ENCODE results near the gene SRF.

SRF gene

DNA sequence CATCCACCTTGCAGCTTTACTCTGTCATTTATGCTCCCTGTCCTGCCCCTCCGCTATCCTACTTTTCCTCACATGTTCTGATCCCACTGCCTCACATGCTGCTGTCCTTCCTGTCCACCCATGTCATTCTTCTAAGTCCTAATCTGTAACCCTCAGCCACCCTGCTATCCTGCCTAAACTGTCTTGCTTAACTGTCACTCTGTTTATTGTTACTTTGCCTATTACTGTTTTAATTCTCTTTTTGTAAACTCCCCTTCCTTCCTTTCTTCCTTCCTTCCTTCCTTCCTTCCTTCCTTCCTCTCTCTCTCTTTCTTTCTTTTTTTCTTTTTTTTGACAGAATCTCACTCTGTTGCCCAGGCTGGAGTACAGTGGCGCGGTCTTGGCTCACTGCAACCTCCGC, 12.4 kb downstream of the SRF start:
- DNase-seq (ENCODE audit: low read depth), result no peak

DNA sequence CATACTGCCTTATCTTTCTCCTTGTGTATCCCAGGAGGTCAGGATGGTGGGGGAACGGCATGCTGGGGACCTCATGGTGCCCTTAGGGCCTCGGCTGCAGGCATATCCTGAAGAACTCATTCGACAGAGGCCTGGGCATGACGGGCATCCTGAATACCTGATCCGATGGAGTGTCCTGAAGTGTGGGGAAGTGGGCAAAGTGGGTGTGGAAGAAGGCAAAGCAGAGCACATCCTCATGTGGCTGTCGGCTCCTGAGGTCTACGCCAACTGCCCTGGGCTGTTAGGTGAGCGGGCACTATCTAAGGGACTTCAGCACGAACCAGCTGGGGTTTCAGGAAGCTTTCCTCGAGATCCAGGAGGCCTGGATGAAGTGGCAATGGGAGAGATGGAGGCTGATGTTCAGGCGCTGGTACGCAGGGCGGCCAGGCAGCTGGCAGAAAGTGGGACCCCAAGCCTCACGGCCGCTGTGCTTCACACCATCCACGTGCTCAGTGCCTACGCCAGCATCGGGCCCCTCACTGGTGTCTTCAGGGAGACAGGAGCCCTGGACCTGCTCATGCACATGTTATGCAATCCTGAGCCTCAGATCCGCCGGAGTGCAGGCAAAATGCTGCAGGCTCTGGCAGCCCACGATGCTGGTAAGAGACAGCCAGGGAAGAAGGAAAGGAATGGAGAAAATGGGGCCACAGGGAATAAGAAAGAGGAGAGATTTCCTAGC, 13.4 kb downstream of the SRF start:
- DNase-seq (ENCODE audit: low read depth), result no peak

DNA sequence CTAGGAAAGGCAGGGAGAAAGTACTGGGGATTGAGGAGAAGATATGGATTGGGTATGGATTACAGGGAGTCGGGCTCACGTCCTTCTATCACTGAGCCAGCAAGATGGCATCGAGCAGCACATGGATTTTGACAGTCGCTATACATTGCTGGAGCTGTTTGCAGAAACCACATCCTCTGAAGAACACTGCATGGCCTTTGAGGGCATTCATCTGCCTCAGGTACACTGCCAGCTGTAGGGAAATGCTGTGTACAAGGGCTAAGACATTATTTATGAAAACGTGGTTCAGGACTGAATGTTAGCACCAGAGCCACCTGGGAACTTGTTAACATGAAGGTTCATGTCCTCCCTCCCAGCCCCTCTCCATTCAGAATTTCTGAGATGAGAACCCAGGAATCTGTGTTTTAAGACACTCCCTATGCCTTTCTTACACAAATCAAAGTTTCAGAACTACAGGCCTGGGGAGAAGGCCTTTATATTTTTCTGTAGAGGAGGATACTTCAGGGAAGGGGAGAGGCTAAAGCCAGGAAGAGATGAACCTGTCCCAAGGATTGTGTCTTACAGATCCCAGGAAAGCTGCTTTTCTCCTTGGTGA, 14.4 kb downstream of the SRF start:
- DNase-seq (ENCODE audit: low read depth), result no peak

DNA sequence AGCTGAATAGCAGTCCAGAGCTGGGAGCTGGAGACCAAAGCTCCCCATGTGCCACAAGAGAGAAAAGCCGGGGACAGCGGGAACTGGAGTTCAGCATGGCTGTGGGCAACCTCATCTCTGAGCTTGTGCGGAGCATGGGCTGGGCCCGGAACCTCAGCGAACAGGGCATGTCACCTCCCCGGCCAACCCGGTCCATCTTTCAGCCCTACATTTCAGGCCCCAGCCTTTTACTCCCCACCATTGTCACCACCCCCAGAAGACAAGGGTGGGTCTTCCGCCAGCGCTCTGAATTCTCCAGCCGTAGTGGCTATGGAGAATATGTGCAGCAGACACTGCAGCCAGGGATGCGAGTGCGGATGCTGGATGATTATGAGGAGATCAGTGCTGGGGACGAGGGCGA, 14.9 kb downstream of the SRF start:
- DNase-seq (ENCODE audit: low read depth), result no peak

DNA sequence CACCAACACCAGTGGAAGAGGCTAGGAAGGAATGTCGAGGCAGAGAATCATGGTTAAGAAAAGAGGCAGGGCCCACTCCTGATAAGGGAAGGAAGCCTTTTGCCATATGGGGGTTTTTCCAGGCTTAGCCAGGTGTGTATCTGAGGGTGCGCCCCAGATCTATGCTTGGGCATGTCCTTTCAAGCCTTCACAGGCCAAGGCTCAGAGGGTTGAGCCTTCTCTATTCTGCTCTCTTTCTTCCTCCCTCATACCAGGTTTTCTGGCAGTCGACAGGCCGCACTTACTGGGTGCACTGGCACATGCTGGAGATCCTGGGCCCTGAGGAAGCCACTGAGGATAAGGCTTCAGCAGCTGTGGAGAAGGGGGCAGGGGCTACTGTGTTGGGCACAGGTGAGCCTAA, 15.6 kb downstream of the SRF start:
- no peak for DNase-seq (ENCODE audit: low read depth)

DNA sequence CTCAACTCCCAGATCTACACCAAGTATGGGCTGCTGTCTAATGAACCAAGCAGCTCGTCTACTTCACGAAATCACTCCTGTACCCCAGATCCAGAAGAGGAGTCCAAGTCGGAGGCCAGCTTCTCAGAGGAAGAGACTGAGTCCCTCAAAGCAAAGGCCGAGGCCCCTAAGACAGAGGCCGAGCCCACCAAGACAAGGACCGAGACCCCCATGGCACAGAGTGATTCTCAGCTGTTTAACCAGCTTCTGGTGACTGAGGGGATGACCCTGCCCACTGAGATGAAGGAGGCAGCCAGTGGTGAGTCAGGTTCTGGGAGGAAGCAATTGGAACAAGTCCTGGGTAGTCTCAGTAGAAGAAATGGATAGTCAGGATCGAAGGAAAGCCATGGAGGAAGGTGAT, 16.8 kb downstream of the SRF start:
- no peak for DNase-seq (ENCODE audit: low read depth)

DNA sequence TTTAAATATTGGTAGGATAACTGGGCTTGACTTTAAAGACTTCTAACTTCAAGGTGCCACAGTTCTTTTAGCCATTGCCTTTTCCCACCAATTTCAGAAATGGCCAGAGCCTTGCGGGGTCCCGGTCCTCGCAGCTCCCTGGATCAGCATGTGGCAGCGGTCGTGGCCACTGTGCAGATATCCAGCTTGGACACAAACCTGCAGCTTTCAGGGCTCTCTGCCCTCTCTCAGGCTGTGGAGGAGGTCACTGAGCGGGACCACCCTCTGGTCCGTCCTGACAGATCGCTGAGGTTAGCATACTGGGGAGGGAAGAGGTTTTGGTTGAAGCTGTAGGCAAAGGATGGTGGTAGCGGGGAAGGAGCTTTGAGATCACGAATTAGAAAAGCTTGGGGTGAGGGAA, 17.4 kb downstream of the SRF start:
- no peak for DNase-seq (ENCODE audit: low read depth)

DNA sequence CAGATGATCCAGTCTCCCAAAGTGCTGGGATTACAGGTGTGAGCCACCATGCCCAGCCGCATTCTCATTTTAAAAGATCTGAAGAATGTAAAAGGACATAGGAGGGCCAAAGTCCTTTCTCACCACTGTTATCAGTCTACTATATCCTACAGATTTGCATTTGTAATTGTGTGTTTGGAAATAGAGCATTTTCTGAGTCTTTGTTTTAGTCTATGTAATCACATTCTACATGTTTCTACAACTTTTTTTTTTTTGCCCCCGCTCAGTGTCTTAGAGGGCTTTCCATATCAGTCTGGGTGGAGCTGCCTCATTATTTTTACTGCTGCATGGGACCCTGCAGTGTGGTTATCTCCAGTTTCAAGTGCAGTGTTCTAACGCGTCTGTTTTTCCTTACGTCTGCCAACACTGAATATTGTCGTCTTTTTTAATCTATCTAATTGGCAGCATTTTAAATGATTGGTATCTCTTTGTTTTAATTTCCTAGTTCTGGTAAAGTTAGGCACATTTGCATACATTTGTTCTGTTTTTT, 18.8 kb downstream of the SRF start:
- DNase-seq (ENCODE audit: low read depth), result no peak

DNA sequence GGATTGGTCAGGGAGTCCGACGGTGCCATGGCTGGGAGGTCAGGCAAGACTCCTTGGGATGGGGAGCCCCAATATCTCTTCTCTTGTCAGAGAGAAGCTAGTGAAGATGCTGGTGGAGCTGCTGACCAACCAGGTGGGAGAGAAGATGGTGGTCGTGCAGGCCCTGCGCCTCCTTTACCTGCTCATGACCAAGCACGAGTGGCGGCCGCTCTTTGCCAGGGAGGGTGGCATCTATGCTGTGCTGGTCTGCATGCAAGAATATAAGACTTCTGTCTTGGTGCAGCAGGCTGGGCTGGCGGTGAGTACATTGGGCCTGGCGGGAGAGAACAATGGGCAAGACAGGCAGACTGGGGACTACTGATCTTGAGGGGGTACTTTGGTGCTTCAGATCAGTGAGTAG, 21.8 kb downstream of the SRF start:
- DNase-seq (ENCODE audit: low read depth), result no peak

DNA sequence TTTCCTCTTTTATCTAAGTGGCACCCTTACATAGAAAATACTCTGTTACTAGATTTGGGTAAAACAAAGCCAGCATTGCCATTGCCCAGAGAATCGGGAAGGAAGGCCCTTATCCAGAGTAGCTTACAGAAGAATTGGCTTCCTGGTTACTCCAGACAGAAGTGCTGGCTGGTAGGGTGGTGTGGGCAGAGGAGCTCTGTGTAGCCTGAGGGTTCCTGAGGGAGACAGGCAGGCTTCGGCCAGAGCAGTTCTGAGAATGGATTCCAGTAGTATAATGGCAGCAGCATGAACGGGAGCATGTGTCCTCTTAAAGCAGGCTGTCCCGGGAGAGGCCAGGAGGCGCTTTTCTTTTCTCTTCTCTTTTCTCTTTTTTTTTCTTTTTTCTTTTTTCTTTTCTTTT, 22.9 kb downstream of the SRF start:
- no peak for DNase-seq (ENCODE audit: low read depth)

DNA sequence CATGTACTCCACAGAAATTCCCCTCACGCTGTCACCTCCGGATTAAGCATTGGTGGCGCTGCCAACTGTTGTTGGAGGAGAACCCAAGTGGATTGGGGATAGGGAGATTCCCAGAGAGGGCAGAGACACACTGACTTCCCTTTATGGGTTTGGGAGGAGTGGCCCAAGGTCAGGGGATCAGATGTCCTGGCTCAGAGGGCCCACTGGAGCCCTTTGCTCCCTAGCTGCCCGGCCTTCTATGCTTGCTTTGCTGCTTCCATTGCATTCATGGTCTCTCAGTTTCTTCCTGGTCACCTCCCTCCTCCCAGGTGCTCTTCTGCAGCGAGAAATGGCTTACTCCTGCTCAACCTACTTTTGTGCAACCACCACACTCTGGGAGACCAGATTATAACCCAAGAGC, 25.3 kb downstream of the SRF start:
- DNase-seq (ENCODE audit: low read depth), result no peak

DNA sequence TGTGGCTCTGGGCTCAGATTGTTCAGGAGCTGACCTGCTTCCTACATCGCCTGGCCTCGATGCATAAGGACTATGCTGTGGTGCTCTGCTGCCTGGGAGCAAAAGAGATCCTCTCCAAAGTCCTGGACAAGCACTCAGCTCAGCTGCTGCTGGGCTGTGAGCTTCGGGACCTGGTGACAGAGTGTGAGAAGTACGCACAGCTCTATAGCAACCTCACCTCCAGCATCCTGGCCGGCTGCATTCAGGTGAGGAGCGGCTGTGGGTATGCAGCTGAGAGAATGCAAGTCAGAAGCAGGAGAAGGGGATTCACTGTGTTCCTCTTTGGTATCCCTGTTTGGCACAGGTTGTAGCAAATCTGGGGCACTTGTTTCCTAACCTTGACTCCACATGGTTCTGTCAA, 28.8 kb downstream of the SRF start:
- no peak for DNase-seq (ENCODE audit: low read depth)

DNA sequence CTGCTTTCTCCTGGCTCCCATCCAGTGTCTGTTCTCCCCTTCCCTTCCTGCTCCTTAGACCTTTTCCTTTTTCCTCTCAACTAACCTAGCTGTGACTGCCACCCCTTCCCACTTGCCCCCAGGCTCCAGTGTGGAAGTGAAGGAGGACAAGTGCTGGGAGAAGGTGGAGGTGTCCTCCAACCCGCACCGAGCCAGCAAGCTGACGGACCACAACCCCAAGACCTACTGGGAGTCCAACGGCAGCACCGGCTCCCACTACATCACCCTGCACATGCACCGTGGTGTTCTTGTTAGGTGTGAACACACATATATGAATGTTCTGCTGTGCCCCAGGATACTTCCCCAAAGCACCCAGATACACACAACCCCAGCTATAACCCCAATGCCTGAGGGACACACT, 29.5 kb downstream of the SRF start:
- DNase-seq (ENCODE audit: low read depth), result no peak

DNA sequence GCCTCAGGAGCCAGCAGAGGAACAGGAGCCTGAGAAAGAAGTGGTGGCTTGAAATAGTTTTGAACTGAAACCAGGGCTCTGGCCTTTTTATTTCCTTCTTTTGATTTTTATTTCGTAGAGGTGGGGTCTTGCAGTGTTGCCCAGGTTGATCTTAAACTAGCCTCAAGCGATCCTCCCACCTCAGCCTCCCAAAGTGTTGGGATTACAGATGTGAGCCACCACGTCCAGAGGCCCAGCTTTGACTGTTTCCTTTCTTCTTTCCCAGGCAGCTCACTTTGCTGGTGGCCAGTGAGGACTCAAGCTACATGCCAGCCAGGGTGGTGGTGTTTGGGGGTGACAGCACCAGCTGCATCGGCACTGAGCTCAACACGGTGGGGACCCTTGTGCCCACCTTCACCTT, 31.4 kb downstream of the SRF start:
- DNase-seq (ENCODE audit: low read depth), result no peak

DNA sequence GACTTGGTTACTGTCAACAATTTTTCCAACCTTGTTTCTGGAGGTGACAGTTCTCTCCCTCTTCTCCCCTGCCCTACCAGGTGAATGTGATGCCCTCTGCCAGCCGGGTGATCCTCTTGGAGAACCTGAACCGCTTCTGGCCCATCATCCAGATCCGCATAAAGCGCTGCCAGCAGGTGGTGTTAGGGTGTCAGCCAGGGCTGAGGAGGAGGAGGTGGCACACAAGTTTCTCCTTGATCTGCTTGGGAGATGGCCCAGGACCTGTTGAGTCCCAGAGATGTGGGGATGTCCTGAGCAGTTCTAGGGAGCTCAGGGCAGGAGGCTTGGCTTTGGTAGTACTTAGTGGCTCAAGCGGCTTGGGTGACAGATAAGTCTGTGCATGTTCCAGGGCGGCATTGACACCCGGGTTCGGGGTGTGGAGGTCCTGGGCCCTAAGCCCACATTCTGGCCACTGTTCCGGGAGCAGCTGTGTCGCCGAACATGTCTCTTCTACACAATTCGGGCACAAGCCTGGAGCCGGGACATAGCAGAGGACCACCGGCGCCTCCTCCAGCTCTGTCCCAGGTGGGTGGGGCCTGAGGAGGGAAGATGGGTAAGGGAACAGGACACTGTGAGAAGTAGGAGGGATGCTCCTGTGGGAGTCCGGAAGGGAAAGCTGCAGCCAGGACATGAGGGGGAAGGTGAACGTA, 32.1 kb downstream of the SRF start:
- no peak for DNase-seq (ENCODE audit: low read depth)

DNA sequence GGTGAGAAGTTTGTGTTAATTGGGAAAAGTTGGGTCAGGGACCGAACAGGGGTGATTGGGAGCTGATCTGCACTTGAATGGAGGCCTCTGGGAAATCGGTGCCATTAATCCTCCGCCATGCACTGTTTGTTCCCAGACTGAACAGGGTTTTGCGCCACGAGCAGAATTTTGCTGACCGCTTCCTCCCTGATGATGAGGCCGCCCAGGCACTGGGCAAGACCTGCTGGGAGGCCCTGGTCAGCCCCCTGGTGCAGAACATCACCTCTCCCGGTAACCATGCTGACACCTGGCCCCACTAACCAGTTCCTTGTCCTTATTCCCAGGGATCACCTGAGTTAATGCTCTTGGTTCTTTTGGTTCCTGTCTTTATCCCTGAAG, 32.6 kb downstream of the SRF start:
- DNase-seq (ENCODE audit: low read depth), result no peak

DNA sequence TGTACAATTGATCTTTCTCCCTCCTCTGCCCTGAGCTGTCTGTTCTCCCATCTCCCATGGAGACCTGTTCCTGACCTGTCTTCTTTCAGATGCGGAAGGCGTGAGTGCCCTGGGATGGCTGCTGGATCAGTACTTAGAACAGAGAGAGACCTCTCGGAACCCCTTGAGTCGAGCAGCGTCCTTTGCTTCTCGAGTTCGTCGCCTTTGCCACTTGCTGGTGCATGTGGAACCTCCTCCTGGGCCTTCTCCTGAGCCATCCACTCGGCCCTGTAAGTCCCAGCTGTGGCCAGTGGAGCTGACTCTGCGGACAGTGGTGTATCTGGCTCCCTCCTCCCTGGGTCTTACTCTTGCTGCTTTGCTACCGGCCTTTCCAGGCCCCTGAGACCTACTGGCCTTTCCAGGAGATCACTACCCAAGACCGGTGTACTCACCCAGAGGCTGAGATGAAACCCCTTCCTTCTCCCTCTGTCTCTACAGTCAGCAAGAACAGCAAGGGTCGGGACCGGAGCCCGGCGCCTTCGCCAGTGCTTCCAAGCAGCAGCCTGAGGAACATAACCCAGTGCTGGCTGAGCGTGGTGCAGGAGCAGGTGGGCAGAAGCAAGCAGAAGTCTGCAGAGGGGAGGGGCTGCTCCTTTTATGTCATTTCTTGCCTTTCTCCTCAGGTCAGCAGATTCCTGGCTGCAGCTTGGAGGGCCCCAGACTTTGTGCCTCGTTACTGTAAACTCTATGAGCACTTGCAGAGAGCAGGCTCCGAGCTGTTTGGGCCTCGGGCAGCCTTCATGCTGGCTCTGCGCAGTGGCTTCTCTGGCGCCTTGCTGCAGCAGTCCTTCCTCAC, 33.4 kb downstream of the SRF start:
- no peak for DNase-seq (ENCODE audit: low read depth)

DNA sequence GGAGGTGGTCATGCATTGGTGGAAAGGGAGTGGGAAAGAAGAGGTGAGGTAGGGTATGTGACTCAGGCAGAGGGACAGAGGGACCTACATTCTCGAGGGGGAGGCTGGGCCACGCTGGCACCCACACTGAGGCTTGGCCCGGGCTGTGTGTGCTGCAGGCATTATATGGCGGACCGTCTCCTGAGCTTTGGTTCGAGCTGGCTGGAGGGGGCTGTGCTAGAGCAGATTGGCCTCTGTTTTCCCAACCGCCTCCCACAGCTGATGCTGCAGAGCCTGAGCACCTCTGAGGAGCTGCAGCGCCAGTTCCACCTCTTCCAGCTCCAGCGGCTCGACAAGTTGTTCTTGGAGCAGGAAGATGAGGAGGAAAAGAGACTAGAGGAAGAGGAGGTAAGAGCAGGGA, 34.8 kb downstream of the SRF start:
- DNase-seq (ENCODE audit: low read depth), result no peak

DNA sequence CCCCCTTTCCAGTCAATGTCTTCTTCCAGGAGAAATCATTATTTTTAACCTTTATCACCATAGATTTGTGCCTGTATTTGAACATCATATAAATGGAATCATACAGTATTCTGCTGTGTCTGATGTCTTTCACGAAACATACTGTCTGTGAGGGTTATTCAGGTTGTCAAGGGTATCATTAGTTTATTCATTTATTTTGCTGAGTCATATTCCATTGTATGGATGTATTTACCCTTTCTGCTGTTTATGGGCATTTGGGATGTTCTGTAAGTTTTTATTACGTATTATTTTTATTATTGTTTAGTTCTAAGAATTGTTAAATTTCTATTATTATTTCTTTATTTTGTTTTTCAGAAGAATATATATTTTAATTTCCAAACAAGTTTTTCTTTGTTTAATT, 36.2 kb downstream of the SRF start:
- no peak for DNase-seq (ENCODE audit: low read depth)

DNA sequence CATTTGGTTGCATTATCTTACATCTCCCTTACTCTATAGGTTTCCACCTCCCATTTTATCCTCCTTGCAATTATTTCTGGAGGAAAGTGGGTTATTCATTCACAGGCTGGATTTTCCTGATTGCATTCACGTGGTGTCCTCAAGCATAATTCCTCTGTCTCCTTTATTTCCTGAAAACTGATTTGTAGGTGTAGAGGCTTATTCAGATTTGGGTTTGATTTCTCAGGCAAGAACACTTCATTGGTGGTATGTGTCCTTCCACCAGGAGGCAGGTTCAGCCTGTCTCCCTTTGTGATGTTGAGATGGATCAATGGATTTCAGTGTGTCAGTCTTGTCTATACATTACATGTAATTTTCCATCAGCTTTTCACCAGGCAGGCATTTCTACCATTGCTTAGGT, 40.9 kb downstream of the SRF start:
- DNase-seq (ENCODE audit: low read depth), result no peak

DNA sequence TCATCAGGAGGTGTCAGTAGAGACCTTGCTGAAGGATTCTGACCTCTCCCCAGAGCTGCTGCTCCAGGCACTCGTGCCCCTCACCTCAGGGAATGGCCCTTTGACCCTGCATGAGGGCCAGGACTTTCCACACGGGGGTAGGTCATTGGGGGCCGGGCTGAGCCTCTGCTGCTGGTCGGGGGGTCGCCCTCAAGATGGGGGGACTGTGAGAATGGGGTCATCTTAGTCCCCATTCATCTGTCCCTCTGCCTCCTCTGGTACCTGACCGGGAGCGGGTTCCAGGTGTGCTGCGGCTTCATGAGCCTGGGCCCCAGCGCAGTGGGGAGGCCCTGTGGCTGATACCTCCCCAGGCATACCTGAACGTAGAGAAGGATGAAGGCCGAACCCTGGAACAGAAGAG, 42.4 kb downstream of the SRF start:
- DNase-seq (ENCODE audit: low read depth), result no peak

DNA sequence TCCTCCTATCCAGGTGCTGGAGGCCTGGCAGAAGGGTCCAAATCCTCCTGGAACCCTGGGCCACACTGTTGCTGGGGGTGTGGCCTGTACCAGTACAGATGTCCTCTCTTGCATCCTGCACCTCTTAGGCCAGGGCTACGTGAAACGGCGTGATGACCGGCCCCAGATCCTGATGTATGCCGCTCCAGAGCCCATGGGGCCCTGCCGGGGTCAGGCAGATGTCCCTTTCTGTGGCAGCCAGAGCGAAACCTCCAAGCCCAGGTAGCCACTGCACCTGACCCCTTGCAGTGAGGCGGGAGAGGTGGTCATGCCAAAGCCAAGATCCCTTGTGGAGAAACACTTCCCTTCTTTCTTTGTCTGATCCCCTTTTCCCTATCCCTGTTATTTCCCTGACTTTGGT, 44.0 kb downstream of the SRF start:
- no peak for DNase-seq (ENCODE audit: low read depth)

DNA sequence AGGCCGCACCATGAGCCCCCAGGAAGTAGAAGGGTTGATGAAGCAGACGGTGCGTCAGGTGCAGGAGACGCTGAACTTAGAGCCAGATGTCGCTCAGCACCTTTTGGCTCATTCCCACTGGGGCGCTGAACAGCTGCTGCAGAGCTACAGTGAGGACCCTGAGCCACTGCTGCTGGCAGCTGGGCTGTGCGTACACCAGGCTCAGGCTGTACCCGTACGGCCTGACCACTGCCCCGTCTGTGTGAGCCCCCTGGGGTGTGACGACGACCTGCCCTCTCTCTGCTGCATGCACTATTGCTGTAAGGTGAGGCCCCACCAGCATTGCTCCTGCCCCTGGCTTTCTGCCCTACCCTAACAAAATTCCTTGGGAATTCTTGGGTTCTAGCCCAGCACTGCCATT, 45.1 kb downstream of the SRF start:
- no peak for DNase-seq (ENCODE audit: low read depth)

Data from activated T-cell treated with anti-CD3 and anti-CD28 coated beads for 24 hours (primary cell).